Subcutaneous adipose tissue (tissue), 4 donors: ENCODE results near the gene PGPEP1. TPM values are rescaled to one million over a fixed set of nuclear protein-coding genes. Genes with fewer than 3 reads are reported as not detected.

Source experiments
- CTCF ChIP-seq: fragments of 450-650 bp; IDR thresholded peaks from one replicate; pipeline ENCODE4 v1.5.1; 2016; ENCODE audit warnings: low read depth, mild to moderate bottlenecking, control low read depth, antibody characterized with exemption, moderate library complexity
- total RNA-seq, 4 donors: library from RNA; depleted of rRNA; stranded (reverse); fragments of >200 nt; gene quantifications; one replicate each; pipeline ENCODE4 v1.1.0, GENCODE V29; 2016

PGPEP1 gene
- total RNA-seq, 4 donors from 2014 or later, result 17.4 to 33.9 (median 22.6) TPM

- TF ChIP-seq CTCF, result no peak
Measured at GRCh38 chr19:18309525-18310064, 30.8 kb upstream of the PGPEP1 start.

GRCh38 chr19:18310118-18310909 is 30.1 kb upstream of the PGPEP1 start:
- no peak for TF ChIP-seq CTCF

DNA sequence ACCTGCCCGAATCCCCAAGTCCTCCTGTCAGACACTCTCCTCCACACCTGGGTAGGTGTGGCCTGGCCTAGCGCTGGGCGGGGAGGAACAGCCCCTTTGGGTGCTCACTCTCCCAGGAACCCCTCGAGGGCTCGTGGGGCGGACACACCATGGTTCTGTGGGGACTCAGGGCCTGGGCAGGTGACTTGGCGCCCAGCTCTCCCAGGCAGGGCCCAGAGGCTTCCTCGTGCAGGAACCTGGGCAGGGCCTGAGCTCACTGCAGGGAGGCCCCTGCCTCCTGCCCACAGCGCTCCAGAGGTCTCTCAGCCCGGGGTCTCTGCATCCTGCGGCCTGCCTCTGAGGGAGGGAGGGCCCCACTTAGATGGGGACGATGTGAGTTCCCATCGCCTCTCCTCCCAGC is 29.4 kb upstream of the PGPEP1 start:
- TF ChIP-seq CTCF, result no peak

DNA sequence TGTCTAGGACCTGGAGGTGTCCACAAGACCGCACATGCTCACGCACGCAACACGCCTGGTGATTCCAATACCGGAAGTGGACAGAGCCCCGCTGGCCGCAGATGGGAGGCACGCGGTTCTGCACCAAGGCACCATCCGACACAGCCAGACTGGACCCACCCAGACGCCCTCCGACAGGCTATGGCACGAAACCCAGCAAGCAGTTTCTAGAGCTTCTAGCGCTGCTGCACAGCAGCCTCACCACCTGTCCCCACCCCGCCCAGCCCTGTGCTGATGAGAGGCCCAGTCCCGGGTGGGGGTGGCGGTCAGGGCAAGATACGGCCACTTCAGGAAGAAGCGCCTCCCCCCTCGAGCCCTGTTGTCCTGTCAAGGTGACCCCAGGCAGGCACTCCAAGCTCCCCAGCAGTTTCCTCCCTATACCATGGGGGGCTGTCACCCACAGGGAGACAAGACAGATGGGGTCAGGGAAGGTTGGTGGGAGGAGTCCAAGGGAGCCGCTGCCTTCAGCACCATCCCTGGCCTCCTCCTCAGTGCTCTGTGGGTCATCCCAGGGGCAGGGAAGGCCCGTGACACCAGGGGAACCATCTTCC is 28.8 kb upstream of the PGPEP1 start:
- no peak for TF ChIP-seq CTCF

- no peak for TF ChIP-seq CTCF
Measured at GRCh38 chr19:18312092-18312534, 28.3 kb upstream of the PGPEP1 start.

GRCh38 chr19:18313398-18313797 is 27.0 kb upstream of the PGPEP1 start:
- no peak for TF ChIP-seq CTCF
